Epithelial cell of proximal tubule (primary cell): ENCODE results near the gene TRAM2. TPM values are rescaled to one million over a fixed set of nuclear protein-coding genes. Genes with fewer than 3 reads are reported as not detected.
A peak's percentile ranks its signal among the peaks of the same experiment; 100 is the strongest.

Experiments
- DNase-seq: peaks from one replicate; pipeline ENCODE4 v3.0.0-alpha.2; 2011; ENCODE audit warnings: low read depth
- H3K4me3 ChIP-seq: 2 replicates; pipeline ENCODE4 v1.5.1; 2011; ENCODE audit warnings: low read depth, mild to moderate bottlenecking, low read length
- CTCF ChIP-seq: conservative IDR thresholded peaks from 2 replicates; pipeline ENCODE4 v1.5.1; 2012; ENCODE audit warnings: low read depth, mild to moderate bottlenecking, low read length
- total RNA-seq: library from RNA; depleted of rRNA; stranded (reverse); fragments of >200 nt; gene quantifications from 2 replicates; pipeline ENCODE4 v1.2.3, GENCODE V29; 2015

Gene TRAM2
- total RNA-seq, 1 donor from 2014 or later, result 16.3 TPM

DNA sequence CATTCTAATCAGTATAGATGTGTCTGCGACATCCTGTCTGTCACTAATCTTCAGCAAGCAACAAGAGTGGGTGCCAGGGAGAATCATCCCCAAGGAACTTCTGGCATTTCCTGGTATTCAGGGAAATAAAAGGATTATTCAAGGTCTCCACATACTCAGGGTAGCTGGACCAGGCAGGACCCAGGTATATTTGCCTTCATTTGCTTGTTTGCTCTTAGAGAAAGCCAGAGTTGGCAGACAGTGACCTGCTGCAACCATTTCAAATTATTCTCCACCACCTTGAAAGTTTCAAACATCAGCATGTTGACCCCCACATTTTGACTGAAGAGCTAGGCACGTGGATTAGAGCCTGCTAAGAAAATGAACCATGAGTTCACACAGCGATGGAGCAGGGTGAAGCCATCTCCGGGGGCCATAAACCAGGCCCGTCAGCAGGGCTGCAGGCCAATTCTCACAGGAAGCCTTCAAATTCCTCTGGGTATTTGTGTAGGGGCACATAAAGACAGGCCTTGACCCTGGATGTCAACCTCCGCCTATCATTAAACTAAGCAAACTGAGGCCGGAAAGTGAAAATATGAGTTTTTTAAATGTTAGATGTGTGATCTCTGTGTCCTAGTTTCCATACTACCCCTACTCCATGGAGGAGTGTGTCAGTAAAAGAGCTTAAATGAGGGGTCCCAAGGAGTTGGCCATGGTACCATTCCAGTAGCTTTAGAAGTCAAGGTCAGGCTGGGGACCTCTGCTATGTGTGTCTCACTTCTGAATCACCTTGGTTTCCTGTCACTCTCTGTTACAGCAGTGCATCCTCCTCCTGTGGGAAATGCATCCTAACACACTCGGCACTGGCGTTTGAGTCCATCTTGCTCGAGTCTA is 32.9 kb downstream of the TRAM2 start:
- TF ChIP-seq CTCF, result no peak
- DNase-seq, result peak; percentile 10
- no peak overlapping the region for H3K4me3 ChIP-seq

DNA sequence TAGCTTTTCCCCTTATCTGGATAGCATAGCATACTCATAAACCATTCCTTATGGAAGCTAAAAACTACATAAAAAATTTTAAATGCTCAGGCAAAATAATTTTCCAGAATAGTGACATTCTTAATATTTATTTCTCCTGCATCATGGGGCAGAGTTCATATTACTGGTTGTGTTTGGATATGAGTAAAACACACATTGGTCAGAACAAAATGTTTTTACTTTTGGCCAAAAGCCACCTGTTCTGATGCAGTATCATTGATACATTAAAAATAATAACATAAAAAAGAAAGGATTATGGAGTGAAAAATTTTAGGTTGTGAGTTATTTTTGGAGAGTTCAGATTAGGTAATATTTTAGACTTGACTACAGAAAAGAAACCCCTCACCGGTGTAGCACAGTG is 33.6 kb downstream of the TRAM2 start:
- TF ChIP-seq CTCF, result no peak
- no peak overlapping the region for H3K4me3 ChIP-seq
- DNase-seq, result no peak

GRCh38 chr6:52541135-52541534 is 35.7 kb downstream of the TRAM2 start:
- H3K4me3 ChIP-seq, result no peak overlapping the region
- DNase-seq, result no peak
- no peak for TF ChIP-seq CTCF

- no peak for TF ChIP-seq CTCF
- DNase-seq, result no peak
Measured at GRCh38 chr6:52540286-52540902, 36.5 kb downstream of the TRAM2 start.

GRCh38 chr6:52539607-52540006 is 37.3 kb downstream of the TRAM2 start:
- TF ChIP-seq CTCF, result no peak

More at GRCh38 chr6:52540286-52540902, 36.5 kb downstream of the TRAM2 start:
- H3K4me3 ChIP-seq, result no peak overlapping the region

DNA sequence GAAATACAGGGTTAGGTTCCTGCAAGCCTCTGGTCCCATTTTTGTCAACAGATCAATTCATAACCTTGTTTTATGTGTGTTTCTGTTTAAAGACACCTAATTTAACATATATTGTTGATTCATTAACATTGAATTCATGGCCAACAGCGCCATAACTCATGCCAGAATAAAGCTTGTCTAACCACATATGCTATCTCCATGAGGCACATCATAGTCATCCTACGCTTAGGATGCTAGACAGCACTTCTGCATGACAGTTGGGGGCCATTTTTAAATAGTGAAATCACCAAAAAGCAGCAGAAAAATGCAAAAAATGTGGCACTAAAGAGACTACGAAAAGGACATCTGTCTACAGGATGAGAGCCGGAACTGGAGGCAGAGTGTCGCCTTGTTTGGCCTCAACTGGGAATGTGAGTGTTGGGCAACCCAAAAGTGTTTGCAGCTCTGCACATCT is 37.9 kb downstream of the TRAM2 start:
- no peak overlapping the region for H3K4me3 ChIP-seq
- TF ChIP-seq CTCF, result no peak
- DNase-seq, result no peak

More at GRCh38 chr6:52539607-52540006, 37.3 kb downstream of the TRAM2 start:
- no peak overlapping the region for H3K4me3 ChIP-seq
- DNase-seq, result no peak
